GM18520 (cell line): ENCODE results near the gene MACF1.

Source experiments
- ATAC-seq: cut with Tn5 transposase; IDR thresholded peaks from one replicate; pipeline ENCODE4 v1.9.1; 2021; ENCODE audit not compliant: unreplicated experiment

Gene MACF1

DNA sequence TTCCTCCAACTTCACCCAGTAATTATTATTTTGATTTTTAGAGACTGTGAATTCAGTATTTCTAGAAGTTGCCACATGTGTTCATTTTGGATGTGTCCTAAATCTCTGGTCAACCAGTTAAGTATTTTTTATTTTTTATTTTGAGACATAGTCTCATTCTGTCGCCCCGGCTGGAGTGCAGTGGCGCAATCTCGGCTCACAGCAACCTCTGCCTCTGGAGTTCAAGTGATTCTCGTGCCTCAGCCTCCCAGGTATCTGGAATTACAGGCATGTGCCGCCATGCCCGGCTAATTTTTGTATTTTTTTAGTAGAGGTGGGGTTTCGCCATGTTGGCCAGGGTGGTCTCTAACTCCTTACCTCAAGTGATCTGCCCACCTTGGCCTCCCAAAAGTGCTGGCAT is 8.0 kb downstream of the MACF1 start:
- ATAC-seq = no peak

DNA sequence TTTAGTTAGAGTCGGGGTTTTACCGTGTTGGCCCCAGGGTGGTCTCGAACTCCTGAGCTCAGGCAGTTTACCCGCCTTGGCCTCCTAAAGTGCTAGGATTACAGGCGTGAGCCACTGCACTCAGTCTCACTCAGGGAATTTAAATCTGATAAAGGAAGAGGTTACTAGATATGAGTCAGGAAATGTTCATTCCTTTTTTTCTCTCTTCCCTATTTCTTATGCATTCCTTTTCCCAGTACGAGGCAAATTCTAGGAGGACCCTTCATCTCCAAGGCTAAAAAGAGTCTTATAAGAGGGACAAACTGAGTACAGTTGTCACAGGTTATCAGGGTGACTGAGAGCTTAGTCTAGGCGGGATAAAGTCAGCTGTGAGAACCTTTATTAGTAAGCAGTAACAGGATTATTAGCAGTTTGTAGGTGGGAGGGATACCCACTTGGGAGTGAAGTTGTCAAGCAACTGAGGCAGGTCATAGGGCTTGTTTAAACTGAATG is 9.1 kb downstream of the MACF1 start:
- no peak for ATAC-seq

DNA sequence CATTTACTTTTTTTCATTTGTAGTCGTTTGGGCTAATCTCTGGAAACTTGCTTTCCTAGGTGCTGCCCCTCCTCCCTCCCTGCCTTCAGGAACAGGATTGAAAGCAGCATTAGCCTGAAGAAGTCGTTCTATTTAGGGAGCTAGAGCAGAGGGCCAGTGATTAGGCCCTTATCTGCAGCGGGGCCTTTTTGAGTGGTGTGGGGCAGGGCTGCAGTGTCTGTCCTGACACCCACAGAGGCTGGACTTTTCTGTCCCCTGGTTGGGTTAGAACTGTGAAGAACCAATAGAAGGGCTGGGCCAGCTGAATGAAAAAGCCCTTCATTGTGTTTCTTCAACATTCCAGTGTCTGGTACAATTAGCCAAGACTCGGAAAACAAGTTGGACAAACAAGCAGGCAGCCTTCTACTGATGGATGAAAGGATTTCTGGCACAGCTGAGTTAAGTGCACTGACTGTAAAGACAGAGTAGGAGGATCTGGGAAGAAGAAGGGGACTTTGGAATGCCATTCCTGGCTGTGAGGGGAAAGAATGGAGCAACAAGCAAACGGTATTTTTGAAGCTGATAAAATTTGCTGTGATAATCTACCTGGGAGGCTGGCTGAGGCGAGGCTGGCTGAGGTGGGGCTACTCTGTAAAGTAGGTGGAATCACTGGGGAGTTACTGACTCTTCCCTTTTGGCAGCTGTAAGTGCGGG is 9.7 kb downstream of the MACF1 start:
- no peak for ATAC-seq

DNA sequence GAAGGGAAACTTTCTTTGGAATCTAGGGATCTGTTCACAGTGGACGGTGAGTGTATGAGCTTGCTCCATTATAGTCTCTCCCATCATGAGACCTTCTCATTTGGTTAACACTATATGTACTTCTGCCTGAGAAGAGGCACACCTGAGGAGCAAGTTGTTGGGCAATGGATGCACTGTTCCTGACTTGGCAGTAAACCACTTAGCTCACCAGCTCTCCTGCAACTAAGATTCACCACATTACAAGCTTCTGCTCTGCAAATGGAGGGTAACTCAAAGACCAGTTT is 10.2 kb downstream of the MACF1 start:
- no peak for ATAC-seq

DNA sequence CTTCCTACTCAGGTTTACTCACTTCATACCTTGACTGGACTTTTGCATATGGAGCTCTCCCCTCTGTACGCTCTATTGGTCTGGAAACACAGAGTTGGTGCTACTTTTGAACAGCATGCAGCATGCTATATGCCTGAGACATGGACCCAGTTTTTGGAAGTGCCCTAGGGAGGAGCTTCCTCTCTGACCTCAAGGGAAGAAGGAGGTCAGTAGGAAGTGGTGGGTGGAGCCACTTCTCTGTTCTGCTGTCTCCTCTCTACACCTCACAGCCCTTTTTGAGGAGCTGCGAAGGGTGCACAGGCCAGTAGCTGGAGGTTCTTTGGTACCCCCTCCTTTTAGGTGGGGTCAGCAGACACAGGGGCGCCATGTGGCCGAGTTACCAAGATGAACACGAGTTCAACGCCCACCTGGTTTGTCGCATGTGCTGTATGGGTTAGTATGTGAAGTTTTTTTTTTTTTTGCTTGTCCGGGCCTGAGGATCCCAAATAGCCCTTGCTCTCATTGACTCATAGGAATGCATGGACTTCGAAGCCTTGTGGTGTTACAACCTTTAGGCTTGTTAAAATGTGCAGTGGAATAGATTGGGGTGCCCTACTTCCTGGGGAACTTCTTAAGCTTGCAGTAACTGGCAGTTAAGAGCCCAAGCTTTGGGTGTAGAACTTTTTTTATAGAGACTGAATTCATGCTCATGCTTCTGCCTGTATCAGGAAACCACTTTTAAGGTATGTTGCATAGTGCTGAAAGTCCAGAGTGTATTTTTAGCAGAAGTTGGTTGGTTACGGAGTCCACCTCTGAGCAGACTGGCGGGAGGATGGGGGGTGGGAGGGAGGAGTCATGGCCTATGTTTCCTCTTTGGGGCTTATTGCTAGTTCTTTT is 10.7 kb downstream of the MACF1 start:
- peak; percentile 43 for ATAC-seq

DNA sequence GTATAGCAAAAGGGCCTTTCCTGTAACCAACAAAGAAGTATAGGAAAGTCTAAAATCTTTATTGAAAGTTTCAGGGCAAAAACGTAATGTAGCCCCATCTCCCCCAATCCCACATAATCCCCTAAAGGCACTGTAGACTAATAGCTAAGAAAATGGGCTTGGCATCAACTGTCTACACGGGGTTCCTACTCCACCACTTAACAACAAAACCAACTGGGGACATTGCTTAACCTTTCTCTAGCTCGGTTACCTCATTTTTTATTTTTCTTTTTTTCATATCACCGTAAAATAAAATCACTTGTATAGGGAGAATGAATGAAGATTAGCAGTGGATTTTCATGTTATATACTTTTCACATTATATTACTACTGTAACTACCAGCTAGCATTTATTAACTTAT is 12.3 kb downstream of the MACF1 start:
- no peak for ATAC-seq

DNA sequence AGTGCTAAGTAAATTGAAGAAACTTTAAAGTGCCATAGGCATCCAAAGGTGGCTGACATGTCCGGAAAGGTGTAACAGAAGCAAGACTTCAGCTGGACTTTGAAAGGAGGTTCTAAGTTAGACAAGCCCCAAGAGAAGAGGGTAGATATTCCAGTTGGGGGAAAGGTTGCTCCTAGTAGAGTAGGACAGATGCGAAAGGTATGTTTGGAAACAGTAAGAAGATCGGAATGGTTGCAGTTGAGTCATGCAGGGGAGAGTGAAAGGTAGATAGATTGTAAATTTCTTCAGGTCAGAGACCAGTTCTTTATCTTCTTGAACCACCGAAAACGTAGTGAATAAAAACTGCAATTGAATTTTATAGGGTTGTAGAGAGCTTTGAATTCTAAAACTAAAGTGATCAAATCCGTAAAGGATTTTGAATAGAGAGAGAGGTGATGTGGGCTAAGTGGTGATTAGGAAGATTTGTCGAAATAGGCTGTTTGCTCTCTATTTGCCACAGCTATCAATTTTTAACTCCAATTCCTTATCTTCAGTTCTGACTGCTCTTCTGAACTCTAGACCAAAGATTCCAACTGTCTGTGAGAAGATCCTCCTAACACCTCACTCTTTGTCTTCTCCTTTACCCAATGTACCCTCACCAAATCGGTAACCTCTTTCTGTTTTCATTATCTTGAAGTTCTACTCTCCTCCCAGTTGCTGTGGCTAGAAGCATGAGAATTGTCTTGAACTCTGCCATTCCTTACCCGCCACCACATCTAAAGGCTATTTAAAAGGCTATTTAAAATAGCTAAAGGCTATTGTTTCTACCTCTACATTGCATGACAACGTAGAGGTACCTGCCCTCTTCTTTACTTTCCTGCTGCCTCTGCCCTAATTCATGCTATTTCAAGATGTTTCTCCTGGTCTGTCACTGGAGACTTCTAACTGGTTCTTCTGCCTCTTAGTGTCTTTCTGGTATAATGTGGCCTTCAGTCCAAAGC is 16.7 kb downstream of the MACF1 start:
- no peak for ATAC-seq

DNA sequence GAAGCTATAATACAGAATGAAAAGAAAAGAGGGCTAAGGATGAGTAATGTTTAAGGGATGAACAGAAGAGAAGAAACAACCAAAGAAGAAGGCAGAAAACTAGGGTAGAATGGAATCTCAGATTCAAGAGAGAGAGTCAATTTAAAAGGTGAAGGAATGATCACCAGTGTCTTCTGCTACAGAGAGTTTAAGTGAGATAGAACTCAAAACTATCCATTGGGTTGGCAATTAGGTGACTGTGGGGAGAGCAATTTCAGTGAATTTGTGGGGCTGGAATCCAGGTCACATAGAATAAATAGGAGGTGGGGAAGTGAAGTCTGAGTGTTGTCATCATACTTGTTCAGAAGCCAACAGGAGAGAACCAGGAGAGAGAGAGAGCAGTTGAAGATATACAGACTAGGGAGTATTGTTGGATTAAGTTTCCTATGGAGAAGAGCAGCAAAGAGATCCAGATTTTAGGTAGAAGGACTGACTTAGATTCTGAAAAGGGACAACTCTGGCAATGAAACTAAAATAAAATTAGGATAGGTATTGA is 19.9 kb downstream of the MACF1 start:
- no peak for ATAC-seq

DNA sequence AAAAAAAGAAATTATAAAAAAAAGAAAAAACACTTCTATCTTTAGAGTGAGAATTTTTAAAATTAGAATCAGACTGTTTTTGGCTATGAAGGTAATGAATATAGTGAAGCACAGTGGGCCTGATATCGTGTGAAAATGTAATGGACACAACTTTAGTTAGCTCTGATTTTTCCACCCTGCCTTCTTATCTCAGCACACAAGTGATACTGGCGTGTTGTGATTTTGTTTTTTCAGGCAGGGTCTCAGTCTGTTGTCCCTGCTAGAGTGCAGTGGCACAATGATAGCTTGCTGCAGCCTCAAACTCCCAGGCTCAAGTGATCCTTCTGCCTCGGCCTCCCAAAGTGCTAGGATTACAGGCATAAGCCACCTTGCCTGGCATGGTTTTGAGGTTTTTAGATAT is 22.3 kb downstream of the MACF1 start:
- ATAC-seq = no peak

DNA sequence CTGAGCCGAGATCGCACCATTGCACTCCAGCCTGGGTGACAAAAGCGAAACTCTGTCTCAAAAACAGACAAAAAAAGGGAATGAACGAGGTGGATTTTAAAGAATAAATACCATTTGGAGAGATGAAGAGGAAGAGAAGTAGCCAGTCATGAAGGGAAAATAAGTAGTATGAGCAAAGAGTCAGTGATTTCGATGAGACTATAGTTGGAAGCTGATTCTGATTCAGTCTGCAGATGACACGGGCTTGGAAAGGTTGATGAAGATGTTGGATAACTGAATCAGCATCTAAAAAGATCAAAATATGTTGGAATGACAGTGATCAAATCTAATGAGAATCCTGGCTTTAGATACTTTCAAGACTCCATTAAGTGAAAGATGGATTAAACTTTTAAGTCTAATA is 23.8 kb downstream of the MACF1 start:
- no peak for ATAC-seq

DNA sequence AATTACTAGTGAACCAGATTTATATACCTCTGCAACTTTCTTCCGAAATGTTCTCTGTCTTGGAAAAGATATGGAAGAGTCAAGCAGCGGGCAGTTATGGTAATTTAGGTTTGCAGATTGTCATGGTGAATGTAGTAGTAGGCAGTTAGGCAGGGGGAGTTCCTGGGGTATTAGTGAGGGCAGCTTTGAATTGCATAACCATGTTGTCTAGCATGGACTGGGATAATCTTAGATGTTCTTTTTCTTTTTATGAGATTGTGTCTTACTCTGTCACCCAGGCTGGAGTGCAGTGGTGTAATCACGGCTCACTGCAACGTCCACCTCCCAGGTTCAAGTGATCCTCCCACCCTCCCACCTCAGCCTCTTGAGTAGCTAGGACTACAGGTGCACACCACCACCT is 25.0 kb downstream of the MACF1 start:
- ATAC-seq = no peak

DNA sequence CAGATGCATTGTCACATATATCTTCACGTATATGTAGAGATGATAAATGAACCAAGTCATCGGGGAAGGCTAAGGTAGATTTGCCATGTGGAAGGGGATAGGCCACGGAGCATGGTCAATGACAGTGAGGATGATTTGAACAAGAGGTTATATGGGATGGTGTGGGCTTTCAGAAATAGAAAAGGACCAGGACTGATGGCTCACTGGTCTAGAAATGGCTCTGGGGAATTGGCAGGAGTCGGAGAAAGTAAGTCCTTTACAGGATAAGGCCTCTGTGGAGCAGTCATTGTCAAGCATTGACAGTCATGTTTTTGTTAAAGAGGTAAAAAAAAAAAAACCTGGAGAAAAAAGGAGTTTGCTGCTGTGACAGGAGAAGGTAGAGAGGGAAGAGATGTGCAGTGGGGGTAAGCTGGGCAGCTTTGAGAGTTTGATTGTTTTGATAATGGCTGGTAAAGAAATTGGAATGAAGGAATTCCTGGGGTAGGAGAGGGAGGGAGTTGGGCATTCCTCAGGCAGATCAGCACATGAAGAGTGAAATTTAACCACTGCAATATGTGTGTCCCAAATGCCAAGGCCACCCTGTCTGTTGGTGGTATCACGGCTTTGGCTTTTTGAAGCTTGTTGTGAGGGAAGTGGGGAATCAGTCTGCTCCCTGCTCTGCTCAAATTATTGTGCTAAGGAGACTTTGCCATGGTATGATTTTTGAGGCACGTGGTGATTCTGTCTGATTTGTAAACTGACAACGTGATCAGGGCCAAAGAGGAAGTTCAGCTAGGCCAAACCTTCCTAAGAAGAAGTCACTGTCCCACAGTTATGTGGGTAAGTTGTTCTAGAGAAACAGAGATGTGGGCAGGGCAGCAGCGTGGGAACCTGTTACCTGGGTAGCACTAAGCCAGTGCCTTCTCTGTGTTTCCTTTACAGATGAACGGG is 26.0 kb downstream of the MACF1 start:
- peak; percentile 72 for ATAC-seq

DNA sequence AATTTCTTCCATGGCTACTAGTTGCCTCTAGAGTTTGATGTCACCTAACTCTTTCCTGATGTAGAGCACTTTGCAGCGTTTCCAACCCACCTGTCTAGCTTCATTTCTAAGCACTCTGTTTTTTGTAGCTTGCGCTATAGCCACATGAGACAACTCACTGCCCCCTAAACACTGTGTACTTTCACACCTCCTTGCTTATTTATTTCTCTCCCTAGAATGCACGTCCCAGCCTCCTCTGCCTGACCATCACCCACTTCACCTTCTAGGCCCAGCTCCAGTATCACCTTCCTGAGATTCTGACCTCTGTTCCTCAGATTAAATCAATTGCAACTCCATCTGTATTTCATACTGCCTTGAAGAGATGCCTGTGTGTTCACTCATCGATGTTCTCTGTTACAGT is 32.5 kb downstream of the MACF1 start:
- ATAC-seq = no peak

DNA sequence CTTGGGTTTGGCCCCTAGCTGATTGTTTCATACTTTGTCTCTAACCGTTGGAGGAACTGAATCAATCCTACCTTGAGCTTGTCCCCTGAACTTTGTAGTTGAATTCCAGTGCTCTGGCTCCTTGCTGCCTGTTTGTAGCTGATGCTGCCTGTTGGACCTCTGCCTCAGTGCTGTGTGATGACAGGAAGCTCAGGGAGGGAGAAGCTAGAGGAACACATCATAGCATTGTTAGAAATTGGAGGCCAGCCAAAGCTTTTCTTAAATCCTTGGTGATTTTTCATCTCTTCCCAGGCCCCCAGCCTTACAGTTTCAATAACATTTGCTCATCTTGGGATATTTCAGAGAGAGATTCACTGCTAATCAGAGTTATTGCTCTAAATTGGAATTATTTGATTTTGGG is 34.0 kb downstream of the MACF1 start:
- ATAC-seq = no peak

DNA sequence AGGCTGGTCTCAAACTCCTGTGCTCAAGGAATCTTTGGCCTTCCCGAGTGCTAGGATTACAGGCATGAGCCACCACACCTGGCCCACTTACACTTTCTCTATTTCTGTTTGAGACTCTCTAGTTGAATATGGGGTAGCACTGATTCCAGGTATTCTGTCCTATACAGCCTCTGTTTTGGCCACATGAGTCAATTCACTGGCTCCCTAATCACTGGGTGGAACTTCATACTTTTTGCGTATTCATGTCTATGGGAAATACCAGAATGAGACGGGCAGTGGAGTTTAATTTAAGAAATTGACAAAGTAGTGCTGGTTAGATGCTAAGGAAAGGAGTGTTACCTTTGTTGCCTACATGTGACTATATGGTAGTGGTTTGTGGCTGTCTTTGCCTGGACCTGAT is 35.5 kb downstream of the MACF1 start:
- ATAC-seq = no peak

DNA sequence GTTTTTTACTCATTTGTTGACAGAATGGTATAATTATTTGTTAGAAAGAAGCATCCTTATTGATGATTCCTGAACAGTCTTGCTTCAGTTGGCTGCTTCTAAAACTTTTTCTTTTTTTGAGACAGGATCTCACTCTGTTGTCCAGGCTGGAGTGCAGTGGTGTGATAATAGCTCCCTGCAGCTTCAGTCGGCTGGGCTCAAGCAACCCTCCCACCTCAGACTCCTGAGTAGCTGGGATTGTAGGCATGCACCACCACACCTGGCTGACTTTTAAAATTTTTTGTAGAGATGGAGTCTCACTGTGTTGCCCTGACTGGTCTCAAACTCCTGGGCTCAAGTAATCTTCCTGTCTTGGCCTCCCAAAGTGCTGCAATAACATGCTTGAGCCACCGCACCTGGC is 38.8 kb downstream of the MACF1 start:
- ATAC-seq = no peak

DNA sequence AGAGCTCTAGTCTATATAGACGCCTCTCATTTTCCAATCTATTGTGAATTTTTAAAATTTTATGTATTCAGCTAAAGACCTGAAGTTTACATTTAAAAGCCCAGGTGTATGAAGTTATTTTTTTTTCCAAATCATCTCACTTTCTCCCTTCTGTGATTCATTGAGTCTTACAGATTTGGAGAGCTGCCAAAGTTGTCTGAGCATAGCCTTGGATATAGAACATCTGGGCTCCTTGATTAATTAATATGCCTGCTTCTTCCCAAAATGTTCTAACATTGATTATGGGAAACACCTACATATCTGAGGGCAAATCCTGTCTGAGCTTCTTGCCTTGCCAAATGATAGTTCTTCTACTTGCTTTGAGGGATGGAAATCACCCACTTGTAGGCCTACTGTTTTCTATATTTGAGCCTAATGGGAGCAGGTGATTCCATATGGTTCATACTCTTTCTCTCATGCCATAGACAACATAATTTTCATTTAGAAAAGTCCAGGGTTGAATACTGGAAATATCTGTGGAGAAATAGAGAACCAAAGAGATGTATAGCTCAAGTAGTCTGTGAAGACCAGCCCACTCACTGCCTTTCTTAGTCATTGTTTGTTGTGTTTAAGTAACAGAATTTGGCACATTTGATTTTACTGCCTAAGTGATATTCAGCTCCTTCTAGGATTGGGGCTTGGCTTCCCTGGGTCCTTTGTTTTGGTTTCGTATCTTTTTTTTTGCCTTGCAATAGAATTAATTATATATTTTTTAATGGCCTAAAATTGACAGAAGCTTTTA is 46.2 kb downstream of the MACF1 start:
- ATAC-seq = no peak

DNA sequence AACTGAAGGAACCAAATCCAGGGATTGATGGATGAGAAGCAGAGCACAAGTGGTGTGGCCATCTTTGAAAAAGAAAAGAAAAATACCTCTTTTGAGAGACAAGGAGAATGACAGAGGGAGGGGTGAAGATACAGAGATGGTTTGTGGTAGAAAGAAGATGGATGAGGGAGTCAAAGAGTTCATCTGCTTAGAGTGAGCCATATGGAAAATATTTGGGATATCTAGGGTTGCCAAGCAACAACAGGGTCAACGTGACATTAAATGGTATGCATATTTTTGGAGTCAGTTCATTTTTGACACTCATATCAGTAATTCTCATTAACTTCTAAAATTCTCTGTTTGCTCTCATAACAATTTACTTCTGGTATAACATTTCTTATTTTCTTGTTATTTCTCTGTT is 50.7 kb downstream of the MACF1 start:
- ATAC-seq = no peak

DNA sequence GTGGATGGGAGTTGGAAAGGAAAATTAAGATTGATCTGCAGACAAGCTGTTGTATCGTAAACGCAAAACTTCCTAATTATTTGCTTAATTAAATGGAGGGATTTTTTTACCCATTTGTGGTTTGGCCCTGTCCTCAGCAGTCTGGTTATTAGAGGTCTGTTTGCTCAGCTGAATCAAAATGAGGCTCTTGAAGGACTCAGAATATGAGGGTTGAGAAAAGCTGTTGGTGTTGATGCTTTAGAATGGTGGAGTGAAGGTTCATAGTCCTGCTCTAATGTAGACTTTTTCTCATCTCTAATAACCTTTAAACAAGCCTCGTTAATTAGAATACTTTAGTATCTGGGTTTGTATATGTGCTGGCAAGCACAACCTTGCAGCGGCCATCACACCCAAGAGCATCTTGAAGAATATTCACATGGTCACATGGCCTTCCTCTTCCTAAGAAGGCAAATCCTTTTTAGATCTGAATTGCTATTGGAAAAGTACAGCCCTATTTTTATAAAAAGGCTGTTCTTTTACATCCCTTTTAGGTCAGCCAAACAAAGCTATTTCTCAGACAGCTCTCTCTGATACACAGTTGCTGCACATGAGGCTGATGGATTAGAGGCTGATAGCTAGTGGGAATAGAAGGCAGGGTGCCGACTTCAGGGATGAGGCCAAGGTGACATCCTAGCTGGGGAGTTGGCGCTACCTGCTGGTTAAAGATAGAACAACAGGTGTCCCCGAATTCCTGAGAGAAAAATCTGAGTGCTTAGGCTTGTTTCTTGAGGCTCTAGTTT is 53.8 kb downstream of the MACF1 start:
- no peak for ATAC-seq
